ENCODE data around the gene ANTXRL.
"Not testable (repeated sequence)": the region's sequence is repeated elsewhere in the genome, so short reads cannot be mapped to it uniquely, and the experiment has no call there.

The ANTXRL gene

DNA sequence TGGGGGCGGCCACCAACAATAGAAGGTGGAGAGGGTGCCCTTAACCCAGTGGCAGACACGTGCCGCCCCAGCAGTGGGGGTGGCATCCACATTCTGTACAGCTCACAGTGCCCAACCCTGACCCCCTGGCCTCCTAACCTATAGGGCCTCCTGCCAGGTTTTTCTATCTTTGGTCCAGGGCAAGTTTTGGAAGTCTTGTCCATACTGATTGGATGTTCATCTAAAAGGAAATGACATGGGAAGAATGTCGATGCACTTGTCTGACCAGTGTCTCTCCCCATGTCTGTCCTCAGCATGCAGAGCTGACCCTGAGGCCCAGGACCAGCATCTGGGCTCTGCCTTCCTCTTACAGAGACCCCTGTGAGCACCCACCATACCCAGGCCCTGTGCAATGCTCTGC lies 32.3 kb upstream of the ANTXRL start:
- DNase-seq = no peak

DNA sequence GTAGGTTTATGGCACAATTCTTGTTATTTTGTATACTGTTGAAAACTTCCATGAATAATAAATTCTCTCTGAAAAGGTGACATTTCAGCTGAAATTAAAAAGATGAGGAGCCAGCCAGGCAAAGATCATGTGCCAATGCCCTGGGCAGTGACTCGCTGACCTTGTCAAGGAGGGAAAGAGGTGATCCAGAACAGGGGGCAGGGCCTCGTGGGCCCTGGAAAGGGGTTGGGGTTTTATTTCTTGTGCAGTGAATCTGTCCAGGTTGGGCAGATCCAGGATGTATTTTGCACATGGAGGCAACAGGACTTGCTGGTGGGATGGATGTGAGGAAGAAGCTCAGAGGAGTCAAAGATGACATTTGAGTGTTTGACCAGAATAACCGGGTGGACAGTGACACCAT lies 31.6 kb upstream of the ANTXRL start:
- not testable (repeated sequence) for DNase-seq

DNA sequence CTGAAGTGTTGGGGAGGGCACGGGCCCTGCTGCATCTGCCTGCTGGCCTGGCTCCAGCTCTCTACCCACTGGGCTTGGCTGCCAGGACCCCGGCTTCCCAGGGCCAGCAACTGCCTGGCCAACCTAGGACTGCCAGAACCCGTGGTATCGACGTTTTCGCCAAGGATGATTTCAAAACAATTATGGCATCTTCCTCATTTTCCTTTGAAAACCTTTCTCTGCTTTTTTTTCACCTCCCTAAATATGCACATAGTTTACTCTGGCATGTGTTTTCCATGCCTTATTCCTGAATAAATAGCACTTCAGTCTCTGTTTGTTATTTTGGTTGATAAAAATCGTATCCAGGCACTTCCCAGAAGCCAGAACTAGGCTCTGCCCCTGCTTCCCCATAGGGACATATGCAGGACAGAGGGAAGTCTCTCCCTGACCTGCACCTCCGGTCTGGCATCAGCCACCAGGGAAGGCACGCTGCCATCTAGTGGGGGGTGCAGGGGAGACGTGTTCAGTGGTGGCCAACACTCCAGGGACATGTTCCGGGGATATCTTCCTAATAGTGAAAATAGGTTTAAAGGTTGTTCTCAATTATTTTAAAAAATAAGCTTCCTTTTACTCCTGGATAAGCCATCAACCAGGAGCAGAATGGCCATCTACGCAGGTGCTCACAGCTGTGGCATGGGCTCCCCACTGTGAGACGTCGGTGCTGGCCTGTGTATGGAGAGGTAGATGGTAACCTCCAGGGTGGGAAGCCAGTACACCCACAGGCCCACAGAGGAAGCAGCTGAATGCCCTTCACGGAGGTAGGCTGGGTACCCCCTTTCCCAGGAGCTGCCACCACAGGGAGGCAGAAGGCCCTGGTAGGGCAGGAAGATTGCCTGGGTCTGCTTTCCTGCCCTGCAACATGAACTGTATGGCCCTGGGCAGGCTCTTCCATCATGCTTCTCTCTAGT lies 30.7 kb upstream of the ANTXRL start:
- peak in 7 of 14 donors; percentile 3 to 42 (median 23) for DNase-seq

DNA sequence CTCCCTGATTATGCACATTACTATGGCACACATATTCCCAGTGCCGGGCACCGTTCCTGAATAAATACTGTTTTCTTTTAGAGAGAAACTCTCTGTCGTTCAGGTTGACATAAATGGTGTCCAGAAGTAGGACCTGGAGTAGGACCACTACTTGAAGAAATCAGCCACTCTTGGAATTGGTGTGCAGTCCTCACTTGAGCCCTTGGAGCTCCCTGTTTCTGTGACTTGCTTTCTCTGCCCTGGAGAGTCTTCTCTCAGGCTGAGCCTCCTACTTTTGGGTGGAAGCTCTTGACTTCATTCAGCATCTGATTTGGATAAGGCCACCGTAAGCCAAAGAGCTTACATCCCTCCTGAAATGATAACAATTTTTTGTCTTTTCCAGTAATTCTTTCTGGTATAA lies 29.7 kb upstream of the ANTXRL start:
- DNase-seq = no peak

DNA sequence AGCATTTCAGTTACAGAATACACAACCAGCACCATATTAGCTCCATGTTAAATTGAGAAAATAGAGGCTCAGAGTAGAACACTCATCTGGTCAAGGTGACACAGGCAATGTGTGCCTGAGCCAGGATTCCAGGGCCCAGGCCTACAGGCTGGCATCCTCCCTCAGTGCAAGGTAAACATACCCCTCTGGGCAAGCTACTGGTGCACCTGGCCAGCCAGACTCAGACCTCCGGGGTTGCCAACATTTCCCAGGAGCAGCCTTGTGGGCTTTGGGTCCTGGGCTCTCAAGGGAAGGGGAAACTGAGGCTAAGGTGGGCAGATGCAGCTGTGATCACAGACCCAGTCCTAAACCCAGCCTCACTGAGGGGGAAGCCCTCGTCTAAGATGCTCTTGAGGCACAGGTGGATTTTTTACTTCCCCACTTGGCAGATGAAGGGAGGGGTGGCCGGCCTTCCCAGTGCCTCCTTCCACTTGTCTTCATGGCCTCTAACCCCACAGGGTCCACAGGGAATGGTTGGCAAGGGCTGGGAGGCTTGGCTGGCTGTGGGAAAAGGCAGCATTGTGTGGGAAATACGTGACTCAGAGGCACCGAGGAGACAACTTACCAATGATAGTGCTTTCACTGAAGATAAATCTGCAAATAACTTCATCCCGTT lies 23.8 kb upstream of the ANTXRL start:
- not testable (repeated sequence) for DNase-seq

DNA sequence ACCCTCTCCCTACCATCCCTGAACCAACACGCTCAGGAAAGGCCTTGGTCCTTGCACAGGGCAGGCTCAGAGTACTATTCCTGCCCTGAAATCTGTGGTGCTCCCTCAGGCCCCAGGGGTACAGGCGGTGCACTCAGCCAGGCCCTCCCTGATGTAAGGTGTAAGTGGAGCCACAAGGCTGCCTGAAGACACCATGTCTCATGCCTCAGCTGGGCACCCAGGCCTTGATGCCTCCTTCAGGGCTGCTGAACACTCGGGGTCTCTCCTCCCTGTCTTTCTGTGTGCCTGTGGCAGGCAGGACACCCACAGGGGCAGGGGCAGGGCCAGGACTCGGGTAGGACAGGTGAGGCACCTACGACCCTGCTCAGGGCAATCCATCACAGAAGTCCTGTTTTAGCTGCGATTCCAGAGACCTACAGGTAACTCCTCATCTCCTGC lies 22.9 kb upstream of the ANTXRL start:
- no peak for DNase-seq

DNA sequence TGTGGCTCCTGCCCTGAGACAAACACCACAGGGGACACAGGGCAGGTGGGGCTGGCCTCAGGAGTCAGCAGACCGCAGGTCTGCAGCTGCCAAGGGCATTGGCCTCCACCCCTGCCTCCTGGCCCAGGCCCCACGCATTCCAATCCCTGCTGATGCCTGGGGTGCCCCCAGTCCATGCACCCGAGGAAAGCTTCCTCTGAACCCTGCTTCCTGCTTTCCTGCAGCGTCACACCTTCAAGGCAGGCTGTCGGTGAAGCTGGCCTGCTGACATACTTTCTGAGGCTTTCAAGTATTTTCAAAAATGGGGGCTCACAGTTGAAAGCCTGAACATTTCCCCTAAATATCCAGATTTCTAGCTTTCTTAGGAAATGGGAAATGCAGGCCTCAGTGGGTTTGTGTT lies 22.5 kb upstream of the ANTXRL start:
- no peak for DNase-seq

DNA sequence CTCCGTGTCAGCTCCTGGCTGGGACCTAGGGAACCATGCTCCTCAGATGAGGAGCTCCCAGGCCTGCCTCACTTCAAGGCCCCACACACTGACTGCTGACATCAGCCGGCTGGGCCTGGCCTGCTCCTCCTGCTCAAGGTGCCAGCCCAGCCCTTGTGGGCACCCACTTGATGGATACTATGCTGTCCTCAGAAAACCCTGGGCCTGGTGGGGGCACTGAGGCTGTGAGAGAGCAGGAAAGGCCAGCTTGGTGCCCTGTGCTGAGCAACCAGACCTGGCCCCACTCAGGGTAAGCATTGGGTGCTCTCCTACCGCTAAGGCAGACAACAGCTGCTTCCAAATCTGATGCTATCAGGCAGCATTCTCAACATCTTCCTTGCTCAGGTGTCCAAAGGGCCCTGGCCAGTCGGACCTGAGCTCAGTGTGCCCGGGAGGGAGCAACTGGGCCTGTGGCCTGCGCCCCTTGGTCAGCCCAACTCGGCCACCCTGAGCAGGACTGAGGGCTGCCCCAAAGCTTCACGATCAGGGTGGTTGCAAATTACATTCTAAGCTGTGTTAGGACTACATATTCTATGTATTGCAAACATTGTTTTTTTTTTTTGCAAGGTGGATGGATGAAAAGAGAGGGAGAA lies 21.9 kb upstream of the ANTXRL start:
- DNase-seq = no peak

DNA sequence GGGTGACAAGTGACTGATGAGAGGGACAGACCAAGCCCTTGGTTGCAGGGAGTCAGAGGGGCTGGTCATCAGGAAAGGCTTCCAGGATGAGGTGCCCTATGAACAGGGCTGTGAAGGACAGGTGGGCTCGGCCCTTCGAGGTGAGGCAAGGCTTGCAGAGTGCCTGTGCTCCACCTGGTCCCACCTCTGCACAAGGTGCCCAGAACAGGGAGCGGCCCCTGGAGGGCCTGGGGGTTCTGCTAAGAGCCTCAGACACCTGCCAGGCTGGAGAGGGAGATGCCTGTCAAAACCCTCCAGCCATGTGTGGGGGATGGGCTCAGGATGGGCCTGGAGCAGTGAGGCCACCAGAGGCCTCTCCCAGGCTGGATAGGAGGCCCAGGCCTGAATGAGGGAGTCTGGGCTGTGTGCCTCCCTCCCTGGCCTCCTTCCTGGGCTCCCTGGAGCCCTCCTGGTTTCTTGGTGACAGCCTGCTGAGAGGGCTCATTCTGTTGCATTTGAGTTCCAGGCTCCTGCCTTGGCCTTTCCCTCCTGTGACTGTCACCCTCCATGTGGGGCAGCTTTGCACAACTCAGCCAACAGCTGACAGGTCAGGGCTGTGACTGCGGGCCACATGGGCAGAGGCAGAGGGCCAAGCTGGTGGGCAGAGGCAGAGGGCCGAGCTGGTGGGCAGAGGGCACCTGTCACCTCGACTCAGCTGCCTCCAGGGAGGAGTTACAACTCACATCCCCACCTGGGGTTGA lies 21.1 kb upstream of the ANTXRL start:
- DNase-seq = not testable (repeated sequence)

DNA sequence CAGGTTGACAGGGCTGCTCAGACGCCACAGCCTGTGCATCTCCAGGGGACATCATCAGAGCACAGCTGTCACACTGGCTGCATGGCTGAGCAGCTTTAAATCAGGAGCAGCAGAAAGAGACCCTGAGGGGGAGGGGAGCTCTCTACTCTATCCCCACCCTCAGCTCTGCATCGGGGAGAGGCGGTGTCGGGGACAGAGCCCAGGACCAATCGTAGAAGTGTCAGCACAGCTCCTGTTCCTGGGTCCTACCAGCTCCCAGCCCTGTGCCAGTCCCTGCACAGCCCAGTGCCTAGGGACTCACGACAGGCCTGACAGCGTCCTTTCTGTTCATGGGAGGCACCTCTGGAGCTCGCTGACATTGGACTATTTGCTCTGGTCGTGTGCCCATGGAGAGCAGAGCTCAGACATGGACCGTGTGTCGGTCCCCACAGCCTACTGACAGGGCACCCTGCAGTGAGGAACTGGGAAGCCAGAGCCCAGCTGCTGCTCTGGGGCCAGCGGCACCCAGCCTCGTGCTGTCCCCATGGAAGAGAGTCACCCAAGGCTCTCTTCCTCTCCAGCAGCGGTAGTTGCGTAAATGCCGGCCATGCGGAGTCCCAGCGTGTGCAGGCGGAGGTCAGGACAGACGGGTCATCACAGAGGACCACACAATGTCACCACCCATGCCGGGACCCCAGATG lies 20.4 kb upstream of the ANTXRL start:
- no peak for DNase-seq

DNA sequence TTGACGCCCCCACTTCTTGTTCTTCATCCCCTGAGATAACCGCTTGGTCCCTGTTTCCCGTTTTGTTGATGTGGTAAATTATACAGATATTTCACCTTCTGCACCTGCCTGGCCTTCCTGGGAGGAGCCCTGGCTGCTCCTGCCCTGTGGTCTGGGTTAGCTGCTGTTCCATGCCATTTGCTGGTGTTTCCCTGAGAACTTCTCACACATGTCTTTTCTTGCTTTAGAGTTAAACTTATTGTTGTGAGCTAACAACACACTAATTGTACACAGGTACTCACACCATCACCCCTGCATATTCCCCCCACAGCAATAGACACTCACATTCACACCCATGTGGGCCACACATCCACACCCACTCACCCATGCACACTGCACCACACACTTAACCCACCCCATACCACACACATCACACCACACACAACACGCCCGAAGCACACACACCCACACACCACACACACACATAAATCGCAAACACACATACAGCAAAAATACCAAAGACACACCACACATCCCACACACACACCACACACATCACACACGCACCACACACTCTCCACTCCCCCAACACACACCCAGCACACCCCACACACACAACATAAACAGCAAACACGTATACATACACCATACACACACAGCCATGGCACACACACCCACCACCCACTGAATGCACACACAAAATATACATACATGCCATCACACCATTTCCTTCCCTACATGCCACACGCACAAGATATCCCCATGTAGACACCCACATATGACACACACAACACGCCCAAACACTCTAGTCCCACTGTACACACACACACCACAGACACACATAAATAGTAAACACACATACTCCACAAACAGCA lies 19.4 kb upstream of the ANTXRL start:
- DNase-seq = no peak

DNA sequence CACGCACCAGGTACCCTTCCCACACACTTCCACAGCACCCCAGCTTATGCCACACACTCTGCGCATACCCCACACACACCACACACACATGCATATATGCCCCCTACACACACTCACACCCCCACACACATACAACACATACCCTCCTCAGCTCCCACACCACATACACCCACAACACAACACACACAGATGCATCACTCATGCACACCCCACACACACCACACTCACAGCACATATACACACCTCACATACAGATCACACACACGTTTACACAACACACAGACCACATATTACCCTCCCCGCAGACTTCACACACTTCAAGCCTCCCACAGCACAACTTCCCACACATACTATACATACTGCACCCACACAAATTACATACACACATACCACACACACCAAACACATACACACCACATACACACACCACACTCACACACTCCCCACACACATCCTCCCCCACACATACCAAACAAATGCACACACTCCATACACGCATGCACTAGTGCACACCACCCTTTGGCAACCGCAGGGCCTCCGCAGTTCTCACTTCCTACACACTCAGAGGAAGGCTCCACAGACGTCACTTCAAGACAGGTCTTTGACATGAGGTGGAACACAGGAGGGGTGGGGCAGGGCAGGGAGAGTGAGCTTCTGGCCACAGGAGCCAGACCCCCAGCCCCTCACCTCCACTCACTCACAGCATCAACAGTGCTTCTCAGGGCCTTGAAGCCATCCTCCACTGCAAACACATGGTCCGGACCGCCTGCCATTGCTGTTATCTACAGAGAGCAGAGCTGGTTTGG lies 18.5 kb upstream of the ANTXRL start:
- DNase-seq = no peak

DNA sequence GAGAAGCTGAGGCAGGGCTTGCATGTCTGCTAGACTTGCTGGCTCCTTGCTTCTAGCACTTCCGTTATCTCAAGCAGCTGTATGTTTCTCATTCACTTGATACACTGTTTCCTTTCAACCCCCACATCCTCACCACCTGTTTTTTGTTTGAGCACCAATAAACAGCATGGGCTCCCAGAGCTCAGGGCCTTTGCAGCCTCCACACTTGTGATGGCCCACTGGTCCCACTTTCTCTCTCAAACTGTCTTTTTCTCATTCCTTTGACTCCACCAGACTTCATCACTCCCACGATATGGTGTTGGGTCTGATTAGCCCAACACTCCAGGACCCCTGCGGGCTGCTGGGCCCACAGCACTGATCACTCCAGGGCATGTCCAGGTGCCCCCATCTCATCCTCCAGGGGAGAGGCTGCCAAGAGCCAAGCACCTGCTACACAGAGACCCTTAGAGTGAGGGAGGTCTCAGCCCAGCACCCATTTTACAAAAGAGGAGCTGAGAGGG lies 17.2 kb upstream of the ANTXRL start:
- DNase-seq = not testable (repeated sequence)

DNA sequence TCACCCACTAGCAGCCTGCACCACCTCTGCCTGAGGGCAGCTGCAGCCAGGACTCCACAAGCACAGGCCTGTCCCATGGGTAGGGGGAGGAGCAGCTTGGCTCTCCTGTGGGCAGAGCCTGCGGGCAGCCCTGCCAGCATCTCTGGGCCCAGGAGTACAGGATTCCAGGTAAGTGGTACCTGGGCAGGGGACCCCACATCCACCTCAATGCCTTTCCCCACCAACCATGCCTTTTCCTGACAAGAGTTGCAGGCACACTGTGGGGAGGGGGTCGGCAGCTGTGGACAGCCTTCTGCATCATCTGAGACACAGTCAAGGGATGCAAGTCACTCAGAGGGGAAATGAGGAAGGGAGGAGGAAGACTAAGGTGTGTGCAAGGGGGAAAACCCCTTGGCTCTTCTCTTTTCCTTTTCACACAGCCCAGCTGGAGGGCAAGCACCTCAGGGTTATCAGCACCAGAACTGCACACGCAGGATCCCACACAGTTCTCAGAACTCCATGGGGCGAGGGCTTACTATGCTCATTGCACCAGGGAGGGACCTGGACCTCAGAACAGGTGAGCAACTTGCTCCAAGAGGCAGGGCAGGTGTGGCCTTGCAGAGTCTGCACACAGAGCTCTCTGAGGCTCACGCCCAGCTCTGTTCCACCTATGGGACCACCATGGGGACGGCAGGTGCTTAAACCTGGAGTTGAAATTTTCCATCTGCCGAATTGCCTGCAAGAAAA lies 16.5 kb upstream of the ANTXRL start:
- no peak for DNase-seq

DNA sequence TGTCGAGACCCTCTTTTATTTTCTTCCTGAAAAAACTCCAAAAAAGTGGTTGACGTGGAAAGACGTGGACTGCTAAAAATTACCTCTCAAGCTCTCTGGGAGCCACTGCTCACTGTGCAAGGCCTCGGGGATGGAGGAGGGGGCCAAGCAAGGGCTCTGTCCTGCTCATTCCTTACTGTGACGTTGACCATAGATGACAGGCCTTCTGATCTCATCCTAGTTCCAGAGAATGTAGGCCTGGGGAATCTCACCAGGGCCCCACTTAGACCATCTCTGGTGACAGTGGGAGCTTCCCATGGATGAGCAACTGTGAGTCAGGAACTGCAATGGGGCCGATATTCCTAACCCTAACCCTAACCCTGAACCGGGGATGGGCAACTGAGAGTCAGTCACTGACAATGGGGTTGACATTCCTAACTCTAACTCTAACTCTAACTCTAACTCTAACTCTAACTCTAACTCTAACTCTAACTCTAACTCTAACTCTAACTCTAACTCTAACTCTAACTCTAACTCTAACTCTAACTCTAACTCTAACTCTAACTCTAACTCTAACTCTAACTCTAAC lies 15.8 kb upstream of the ANTXRL start:
- not testable (repeated sequence) for DNase-seq

DNA sequence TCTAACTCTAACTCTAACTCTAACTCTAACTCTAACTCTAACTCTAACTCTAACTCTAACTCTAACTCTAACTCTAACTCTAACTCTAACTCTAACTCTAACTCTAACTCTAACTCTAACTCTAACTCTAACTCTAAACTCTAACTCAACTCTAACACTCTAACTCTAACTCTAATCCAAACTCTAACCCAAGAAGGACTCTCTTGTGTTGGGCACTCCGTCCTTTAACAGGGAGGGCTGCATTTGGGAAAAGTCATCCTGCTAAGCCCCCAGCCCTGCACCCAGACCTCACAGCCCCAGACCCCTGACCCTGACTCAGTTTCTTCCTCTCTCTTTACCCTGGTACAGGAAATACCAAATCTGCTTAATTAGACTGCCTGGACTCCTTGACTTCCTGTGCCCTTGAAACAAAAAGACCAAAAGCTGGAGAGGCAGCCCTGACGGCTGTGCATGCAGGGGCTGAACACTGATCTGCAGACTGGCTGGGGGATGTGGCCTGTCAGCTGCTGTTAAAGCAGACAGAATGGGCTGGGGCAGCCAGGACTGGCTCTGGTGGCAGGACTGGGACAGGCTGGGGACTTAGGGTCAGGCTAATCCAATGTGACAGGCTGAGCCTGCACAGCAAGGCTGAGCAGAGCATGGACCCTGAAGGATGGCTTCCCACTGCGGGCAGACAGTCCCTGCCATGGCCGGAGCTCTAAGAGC lies 14.8 kb upstream of the ANTXRL start:
- not testable (repeated sequence) for DNase-seq

DNA sequence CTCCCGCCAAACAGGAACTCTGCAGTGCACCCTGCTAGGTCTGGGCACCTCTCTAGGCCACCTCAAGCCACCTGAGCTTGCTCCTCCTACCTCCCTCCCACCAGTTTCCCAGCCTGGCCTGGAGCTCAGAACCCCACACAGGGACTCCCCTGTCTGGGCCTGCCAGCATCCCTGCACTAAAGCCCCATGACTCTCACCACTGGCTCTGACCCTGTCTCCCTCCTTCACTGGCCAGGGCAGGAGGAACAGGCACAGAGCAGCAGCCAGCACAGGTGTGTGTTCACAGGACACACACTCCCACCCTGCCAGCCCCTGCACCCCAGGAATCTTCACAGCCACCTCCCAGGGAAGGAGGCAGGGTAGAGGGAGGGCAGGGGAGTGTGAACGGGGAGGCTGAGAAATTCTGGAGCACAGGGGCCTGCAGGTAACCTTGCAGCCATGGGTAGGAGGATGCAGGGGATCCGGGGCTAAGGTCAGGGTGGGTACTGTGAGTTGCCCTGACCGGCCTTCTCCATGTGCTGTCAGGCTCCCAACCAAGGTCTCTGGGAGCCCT lies 13.9 kb upstream of the ANTXRL start:
- no peak for DNase-seq

Measured in C1 segment of cervical spinal cord (tissue), 14 donors.